Rectal smooth muscle tissue (tissue), 1 donor: ENCODE data around the gene MYH14.

Experiments
- H3K27ac ChIP-seq: one replicate; pipeline ENCODE4 v1.7.0; 2013; ENCODE audit warnings: low read depth, low read length, inconsistent platforms
- H3K27me3 ChIP-seq: one replicate; pipeline ENCODE4 v1.7.0; 2013; ENCODE audit warnings: low read length; ENCODE audit not compliant: control insufficient read depth, insufficient read depth
- H3K36me3 ChIP-seq: one replicate; pipeline ENCODE4 v1.7.0; 2013; ENCODE audit warnings: low read length; ENCODE audit not compliant: control insufficient read depth, insufficient read depth
- H3K4me1 ChIP-seq: one replicate; pipeline ENCODE4 v1.7.0; 2013; ENCODE audit warnings: low read length; ENCODE audit not compliant: control insufficient read depth, insufficient read depth
- H3K4me3 ChIP-seq: one replicate; pipeline ENCODE4 v1.7.0; 2013; ENCODE audit warnings: low read length
- H3K9ac ChIP-seq: one replicate; pipeline ENCODE4 v1.7.0; 2013; ENCODE audit warnings: low read length

Gene MYH14

DNA sequence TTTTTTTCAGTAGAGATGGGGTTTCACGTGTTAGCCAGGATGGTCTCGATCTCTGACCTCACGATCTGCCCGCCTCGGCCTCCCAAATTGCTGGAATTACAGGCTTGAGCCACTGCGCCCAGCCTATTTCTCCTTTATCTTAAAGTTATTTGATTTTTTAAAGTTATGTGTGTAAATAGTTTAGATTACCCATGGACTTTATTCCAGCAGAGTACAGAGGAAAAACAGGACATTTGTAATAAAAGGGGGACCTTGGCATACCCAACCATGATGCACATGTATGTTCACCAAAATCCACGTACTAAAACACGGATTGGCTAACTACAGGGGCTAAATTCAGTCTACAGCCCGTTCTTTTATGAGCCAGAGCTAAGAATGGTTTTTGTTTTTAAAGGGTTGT, 26.6 kb upstream of the MYH14 start:
- Histone ChIP-seq H3K9ac (no peak overlapping the region), H3K4me3 (no peak overlapping the region), H3K36me3 (no peaks in the 10 kb centered on the region), H3K27ac (no peak overlapping the region), H3K4me1 (no peaks in the 10 kb centered on the region), H3K27me3 (no peaks in the 10 kb centered on the region)

DNA sequence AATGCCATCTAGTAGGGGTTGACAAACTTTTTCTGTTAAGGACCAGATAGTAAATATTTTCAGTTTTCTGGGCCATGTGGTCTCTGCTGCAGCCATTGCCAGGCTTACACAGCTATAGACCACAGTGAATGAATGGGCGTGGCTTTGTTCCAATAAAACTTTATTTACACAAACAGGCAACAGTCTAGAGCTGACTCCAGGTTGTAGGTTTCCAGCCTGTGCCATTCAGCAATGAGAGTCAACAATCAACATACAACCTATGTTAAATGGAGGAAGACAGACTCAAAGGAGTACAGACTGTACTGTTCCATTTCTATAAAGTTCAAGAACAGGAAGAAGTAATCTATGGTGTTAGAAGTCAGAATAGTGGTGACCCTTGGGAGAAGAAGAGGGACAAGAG, 25.1 kb upstream of the MYH14 start:
- no peaks in the 10 kb centered on the region for H3K4me1 ChIP-seq
- no peaks in the 10 kb centered on the region for H3K36me3 ChIP-seq
- no peak overlapping the region for H3K9ac ChIP-seq
- H3K27ac ChIP-seq: no peak overlapping the region
- H3K27me3 ChIP-seq: no peaks in the 10 kb centered on the region
- H3K4me3 ChIP-seq: no peak overlapping the region

DNA sequence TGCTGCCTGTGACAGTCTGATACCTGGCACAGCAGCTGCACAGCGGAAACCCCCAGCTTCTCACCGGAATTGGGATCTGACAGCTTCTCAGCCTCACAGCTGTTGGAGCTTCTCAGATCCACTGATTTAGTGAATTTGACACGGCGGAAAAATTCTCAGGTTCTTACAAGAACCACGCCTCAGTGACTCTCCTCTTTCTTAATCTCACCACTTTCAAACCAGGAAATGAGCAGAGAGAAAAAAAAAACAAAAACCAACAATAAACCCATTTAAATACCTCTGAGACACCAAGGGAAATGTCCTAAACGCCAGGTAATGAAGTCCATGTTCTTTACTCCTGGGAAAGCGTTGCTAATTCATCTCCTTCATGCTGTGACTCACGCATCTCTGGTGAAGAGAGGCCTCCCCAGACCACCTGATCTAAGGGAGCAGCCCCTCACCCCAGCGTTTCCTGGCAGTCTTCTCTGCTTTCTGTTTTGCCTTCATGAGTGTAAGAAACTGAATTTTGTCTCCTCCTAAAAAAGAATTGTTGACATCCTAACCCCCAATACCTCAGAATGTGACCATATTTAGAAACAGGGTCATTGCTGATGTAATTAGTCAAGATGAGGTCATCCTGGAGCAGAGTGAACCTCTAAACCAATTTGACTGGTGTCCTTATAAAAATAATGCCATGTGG, 24.4 kb upstream of the MYH14 start:
- Histone ChIP-seq H3K27me3 (no peaks in the 10 kb centered on the region), H3K27ac (no peak overlapping the region), H3K4me3 (no peak overlapping the region), H3K9ac (no peak overlapping the region), H3K4me1 (no peaks in the 10 kb centered on the region), H3K36me3 (no peaks in the 10 kb centered on the region)

DNA sequence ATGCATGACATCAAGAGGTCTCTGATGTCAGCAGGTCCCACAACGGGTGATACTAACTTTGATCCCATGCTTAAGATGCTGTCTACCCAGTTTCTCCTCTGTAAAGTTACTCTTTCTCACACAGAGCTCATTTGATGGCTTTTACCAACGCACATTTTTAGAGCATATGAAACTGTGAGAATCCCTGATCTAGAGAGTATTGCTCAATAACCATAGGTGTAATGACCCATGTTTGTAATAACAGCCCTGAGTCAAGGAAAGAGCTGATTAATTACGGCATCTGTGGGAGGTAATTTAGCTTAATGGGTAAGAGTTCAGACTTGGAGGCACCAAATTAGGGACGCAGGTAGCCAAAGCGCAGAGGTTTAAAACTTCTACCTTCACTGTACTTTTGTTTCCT, 22.3 kb upstream of the MYH14 start:
- no peak overlapping the region for H3K9ac ChIP-seq
- H3K4me1 ChIP-seq: no peaks in the 10 kb centered on the region
- no peaks in the 10 kb centered on the region for H3K36me3 ChIP-seq
- H3K27me3 ChIP-seq: no peaks in the 10 kb centered on the region
- no peak overlapping the region for H3K27ac ChIP-seq
- H3K4me3 ChIP-seq: no peak overlapping the region

DNA sequence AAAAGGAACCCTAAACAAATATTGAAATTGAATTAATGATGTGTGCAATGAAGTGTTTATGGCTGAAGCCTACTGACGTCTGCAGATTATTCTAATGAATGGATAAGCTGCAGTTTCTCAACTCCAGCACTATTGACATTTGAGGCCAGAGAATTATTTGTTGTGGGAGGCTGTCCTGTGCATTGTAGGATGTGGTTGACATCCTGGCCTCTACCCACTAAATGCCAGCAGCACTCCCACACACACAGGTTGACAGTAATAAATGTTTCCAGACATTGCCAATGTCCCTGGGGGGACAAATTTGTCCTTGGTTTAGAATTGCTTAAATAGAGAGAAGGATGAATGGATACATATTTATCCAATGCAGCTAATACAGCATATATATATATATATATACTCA, 19.2 kb upstream of the MYH14 start:
- no peak overlapping the region for H3K4me3 ChIP-seq
- no peak overlapping the region for H3K9ac ChIP-seq
- no peaks in the 10 kb centered on the region for H3K36me3 ChIP-seq
- H3K27ac ChIP-seq: no peak overlapping the region
- no peaks in the 10 kb centered on the region for H3K27me3 ChIP-seq
- H3K4me1 ChIP-seq: no peaks in the 10 kb centered on the region

DNA sequence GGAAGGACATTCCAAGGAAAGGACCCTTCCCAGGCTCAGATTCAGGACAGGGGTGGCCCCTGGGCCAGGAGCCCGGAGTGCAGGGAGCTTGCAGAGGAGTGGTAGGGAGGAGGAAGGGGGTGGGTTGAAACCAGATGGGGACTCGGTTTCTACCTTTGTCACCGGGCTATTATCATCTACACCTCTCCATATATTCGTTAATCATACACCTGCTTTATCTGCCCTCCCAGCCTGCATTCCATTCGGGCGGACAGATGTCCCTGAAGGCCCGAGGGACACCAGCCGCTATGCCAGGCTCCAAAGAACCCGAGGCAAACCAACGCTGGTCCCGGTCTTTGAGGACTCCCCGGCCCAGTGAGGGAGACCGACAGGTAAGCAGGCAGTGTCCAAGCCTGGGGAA, 15.5 kb upstream of the MYH14 start:
- H3K27ac ChIP-seq: no peak overlapping the region

DNA sequence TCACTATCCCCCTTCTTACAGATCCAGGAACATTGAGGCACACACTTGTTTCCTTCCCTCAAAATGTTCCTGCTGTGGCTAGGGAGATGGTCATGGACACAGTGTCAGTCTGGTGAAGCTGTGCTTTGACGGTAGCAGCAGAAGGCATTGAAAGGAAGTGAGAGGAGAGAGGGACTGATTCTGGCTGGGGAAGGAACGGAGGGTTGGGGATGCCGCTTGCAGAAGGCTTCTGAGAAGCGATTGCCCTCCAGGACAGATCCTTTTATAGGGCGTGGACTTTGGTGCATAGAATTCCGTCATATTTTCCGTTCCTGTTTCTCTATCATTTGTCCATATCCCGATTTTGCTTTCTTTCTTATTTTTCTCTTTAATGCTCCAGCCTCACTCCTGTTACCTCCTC, 14.1 kb upstream of the MYH14 start:
- no peaks in the 10 kb centered on the region for H3K36me3 ChIP-seq
- H3K4me3 ChIP-seq: peak overlapping the region; percentile 17
- H3K27ac ChIP-seq: no peak overlapping the region
- no peaks in the 10 kb centered on the region for H3K4me1 ChIP-seq
- no peaks in the 10 kb centered on the region for H3K27me3 ChIP-seq
- no peak overlapping the region for H3K9ac ChIP-seq

More for the DNA sequence above, 15.5 kb upstream of the MYH14 start:
- H3K27me3 ChIP-seq: no peaks in the 10 kb centered on the region
- no peaks in the 10 kb centered on the region for H3K4me1 ChIP-seq
- H3K4me3 ChIP-seq: peak overlapping the region; percentile 61
- no peak overlapping the region for H3K9ac ChIP-seq
- no peaks in the 10 kb centered on the region for H3K36me3 ChIP-seq

DNA sequence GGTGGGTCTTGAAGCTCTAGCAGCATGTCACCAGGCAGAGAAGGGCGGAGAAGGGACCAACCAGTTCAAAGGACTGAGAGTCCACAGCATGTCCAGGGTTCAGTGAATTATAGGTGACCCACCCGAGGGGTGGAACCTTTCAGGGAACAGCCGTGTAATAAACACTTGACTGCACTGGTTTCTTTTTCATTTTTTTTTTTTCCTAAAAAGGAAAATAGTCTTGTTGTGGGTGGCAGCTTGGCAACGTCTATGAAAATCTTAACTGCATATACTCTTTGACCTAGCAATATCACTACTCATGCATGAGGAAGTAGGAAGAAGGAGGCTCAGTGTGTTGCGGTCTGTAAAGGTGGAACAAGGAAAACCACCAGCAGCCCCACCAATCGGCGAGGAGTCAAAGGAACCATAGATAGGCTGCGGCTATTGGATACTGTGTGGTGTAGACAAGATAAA, 13.0 kb upstream of the MYH14 start:
- Histone ChIP-seq H3K9ac (no peak overlapping the region), H3K4me3 (no peak overlapping the region), H3K27me3 (no peaks in the 10 kb centered on the region), H3K27ac (no peak overlapping the region), H3K4me1 (no peaks in the 10 kb centered on the region), H3K36me3 (no peaks in the 10 kb centered on the region)

DNA sequence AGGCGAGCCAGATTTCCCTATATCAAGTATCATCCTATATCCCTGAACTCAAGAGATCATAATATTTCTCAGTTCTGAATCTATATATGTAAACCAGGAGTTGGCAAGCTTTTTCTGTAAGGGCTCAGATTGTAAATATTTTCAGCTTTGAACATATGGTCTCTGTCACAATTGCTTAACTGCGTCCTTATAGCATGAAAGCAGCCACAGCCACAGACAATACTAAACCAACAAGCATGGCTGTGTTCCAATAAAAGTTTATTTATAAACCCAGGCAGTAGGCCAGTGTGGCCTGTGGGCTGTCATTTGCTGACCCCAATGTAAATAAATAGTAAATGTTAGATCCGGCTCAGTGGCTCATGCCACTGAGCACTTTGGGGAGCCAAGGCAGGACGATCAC, 12.2 kb upstream of the MYH14 start:
- Histone ChIP-seq H3K9ac (no peak overlapping the region), H3K27ac (no peak overlapping the region), H3K4me3 (no peak overlapping the region)

DNA sequence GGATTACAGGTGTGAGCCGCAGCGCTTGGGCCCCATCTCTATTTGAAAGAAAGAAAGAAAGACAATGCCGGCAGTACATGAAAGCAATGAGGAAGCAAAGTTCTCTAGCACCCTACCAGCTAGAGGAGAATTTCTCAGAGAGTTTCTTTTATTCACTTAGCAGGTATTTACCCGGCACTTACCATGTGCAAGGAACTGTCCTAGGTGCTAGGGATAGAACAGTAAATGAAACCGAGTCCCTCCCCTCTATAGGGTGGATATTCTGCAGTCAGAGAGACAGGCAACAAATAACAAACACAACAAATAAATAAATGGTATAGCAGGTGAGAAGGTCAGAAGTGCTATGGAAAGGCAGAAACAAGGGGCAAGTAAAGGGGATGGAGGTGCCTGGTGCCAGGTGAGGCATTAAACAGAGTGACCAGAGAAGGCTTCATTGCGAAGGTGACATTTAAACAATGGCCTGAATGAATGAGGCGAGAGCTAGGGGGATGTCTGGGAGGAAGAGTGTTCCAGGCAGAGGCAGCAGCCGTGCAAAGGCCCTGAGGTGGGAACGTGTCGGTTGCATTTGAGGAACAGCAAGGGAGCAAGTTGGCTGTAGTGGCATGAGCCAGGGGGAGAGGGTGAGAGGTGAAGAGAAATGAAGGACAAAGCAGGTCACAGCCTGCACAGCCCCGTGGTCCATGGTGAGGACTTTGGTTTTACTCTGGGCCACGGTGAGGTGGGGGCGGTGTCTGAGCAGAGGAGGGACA, 10.8 kb upstream of the MYH14 start:
- H3K4me3 ChIP-seq: no peak overlapping the region
- peaks cover 2% of the 10 kb centered on the region for H3K36me3 ChIP-seq
- H3K4me1 ChIP-seq: no peaks in the 10 kb centered on the region
- H3K27ac ChIP-seq: no peak overlapping the region
- no peaks in the 10 kb centered on the region for H3K27me3 ChIP-seq
- H3K9ac ChIP-seq: no peak overlapping the region

More for the DNA sequence above, 12.2 kb upstream of the MYH14 start:
- H3K27me3 ChIP-seq: no peaks in the 10 kb centered on the region
- no peaks in the 10 kb centered on the region for H3K36me3 ChIP-seq
- no peaks in the 10 kb centered on the region for H3K4me1 ChIP-seq

DNA sequence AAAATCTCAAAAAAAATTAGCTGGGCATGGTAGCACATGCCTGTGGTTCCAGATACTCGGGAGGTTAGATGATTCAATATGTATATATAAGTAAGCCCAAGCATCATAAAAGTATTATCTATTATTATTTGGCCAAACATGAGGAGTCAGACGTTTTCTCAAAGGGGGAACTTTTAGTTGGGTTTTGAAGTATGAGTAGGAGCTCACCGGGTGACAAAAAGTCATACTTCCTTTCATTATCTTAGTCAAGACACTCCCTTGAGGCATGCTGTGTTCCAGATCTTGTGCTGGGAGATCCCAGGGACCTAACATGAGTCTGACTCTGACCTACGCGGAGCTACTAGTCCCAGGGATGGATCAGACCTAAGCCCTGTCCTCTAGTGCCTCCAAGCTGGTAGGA, 8.2 kb upstream of the MYH14 start:
- Histone ChIP-seq H3K36me3 (peaks cover 2% of the 10 kb centered on the region), H3K27me3 (no peaks in the 10 kb centered on the region), H3K9ac (no peak overlapping the region), H3K4me3 (no peak overlapping the region), H3K27ac (no peak overlapping the region), H3K4me1 (no peaks in the 10 kb centered on the region)

DNA sequence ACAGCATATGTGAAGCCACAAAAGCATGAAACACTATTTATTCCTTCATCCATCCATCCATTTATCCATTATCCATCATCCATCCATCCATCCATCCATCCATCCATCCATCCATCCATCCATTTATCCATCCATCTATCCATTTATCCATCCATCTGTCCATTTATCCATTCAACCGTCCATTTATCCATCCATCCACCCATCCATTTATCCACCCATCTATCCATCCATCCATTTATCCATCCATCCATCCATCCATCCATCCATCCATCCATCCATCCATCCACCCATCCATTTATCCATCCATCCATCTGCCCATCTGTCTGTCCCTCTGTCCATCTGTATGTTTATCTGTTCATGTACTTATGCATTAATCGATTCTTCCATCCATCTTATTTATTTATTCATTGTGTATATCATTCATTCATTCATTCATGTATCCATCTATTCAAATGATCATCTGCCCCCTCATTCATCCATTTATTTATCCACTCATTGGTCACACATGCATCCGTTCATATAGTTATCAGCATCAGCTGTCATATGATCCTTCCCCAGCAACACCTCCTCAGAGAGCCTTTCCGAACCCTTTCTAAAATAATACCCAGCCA, 7.0 kb upstream of the MYH14 start:
- H3K4me3 ChIP-seq: no peak overlapping the region
- no peak overlapping the region for H3K27ac ChIP-seq

More for the DNA sequence above, 7.0 kb upstream of the MYH14 start:
- no peaks in the 10 kb centered on the region for H3K27me3 ChIP-seq
- H3K9ac ChIP-seq: no peak overlapping the region
- H3K36me3 ChIP-seq: peaks cover 2% of the 10 kb centered on the region
- no peaks in the 10 kb centered on the region for H3K4me1 ChIP-seq
